HL-60 (cell line): ENCODE data around the gene MAD1L1.

Source experiments
- CTCF ChIP-seq: IDR thresholded peaks from one replicate; pipeline ENCODE4 v1.5.1; 2011; ENCODE audit warnings: low read length, control low read depth, inconsistent platforms; ENCODE audit not compliant: insufficient read depth
- GABPA ChIP-seq: IDR thresholded peaks from 2 replicates; pipeline ENCODE4 v1.6.1; 2012; ENCODE audit warnings: low read depth
- POLR2AphosphoS5 ChIP-seq: IDR thresholded peaks from 2 replicates; pipeline ENCODE4 v1.6.1; 2012; ENCODE audit warnings: low read depth
- REST ChIP-seq: IDR thresholded peaks from 2 replicates; pipeline ENCODE4 v1.6.1; 2012; ENCODE audit warnings: low read depth; ENCODE audit not compliant: insufficient replicate concordance
- SPI1 ChIP-seq: IDR thresholded peaks from 2 replicates; pipeline ENCODE4 v1.6.1; 2012; ENCODE audit warnings: low read depth, mild to moderate bottlenecking, borderline replicate concordance

GRCh38 chr7:2015251-2015871 lies 217.4 kb downstream of the MAD1L1 start:
- TF ChIP-seq CTCF (no peak), REST (no peak), POLR2AphosphoS5 (no peak), GABPA (no peak), SPI1 (no peak)
